Measurements from ENCODE around the gene ABLIM3. TPM values are rescaled to one million over a fixed set of nuclear protein-coding genes. Genes with fewer than 3 reads are reported as not detected.

Gene ABLIM3
- polyA plus RNA-seq, 2 donors: 17.1 to 56.2 TPM

GRCh38 chr5:149117970-149118369, 23.3 kb upstream of the ABLIM3 start:
- Histone ChIP-seq H3K27me3 (ENCODE audit: control insufficient read depth in 1 of 2, insufficient read depth in 2 of 2, low read length in 2 of 2) (no peaks in the 10 kb centered on the region), H3K27ac (ENCODE audit: low read depth in 2 of 2, low read length in 1 of 2) (no peak overlapping the region), H3K36me3 (ENCODE audit: control insufficient read depth in 2 of 2, insufficient read depth in 2 of 2, low read length in 1 of 2) (no peaks in the 10 kb centered on the region), H3K9me3 (ENCODE audit: control insufficient read depth in 2 of 2, insufficient read depth in 1 of 2, low read depth in 1 of 2, low read length in 1 of 2) (no peaks in the 10 kb centered on the region), H3K4me1 (ENCODE audit: control insufficient read depth in 2 of 2, insufficient read depth in 2 of 2, low read length in 1 of 2) (peaks cover 0 to 2% of the 10 kb centered on the region in 2 donors), H3K4me3 (ENCODE audit: low read depth in 1 of 2, low read length in 2 of 2) (no peak overlapping the region)
- 78 to 87% methylated on average over 1 of the region's 1 CpG for WGBS, 2 donors

GRCh38 chr5:149118463-149118862, 22.8 kb upstream of the ABLIM3 start:
- H3K9me3 ChIP-seq (ENCODE audit: control insufficient read depth in 2 of 2, insufficient read depth in 1 of 2, low read depth in 1 of 2, low read length in 1 of 2): peaks cover 0 to 2% of the 10 kb centered on the region in 2 donors
- peaks cover 0 to 2% of the 10 kb centered on the region in 2 donors for H3K4me1 ChIP-seq (ENCODE audit: control insufficient read depth in 2 of 2, insufficient read depth in 2 of 2, low read length in 1 of 2)
- H3K36me3 ChIP-seq (ENCODE audit: control insufficient read depth in 2 of 2, insufficient read depth in 2 of 2, low read length in 1 of 2): no peaks in the 10 kb centered on the region
- no peak overlapping the region for H3K4me3 ChIP-seq (ENCODE audit: low read depth in 1 of 2, low read length in 2 of 2)
- H3K27ac ChIP-seq (ENCODE audit: low read depth in 2 of 2, low read length in 1 of 2): no peak overlapping the region
- no peaks in the 10 kb centered on the region for H3K27me3 ChIP-seq (ENCODE audit: control insufficient read depth in 1 of 2, insufficient read depth in 2 of 2, low read length in 2 of 2)

GRCh38 chr5:149121145-149121544, 20.1 kb upstream of the ABLIM3 start:
- Histone ChIP-seq H3K27ac (ENCODE audit: low read depth in 2 of 2, low read length in 1 of 2) (no peak overlapping the region), H3K4me1 (ENCODE audit: control insufficient read depth in 2 of 2, insufficient read depth in 2 of 2, low read length in 1 of 2) (no peaks in the 10 kb centered on the region), H3K36me3 (ENCODE audit: control insufficient read depth in 2 of 2, insufficient read depth in 2 of 2, low read length in 1 of 2) (no peaks in the 10 kb centered on the region), H3K4me3 (ENCODE audit: low read depth in 1 of 2, low read length in 2 of 2) (no peak overlapping the region), H3K27me3 (ENCODE audit: control insufficient read depth in 1 of 2, insufficient read depth in 2 of 2, low read length in 2 of 2) (no peaks in the 10 kb centered on the region), H3K9me3 (ENCODE audit: control insufficient read depth in 2 of 2, insufficient read depth in 1 of 2, low read depth in 1 of 2, low read length in 1 of 2) (peaks cover 0 to 2% of the 10 kb centered on the region in 2 donors)
- WGBS, 2 donors: 60 to 61% methylated on average over 2 of the region's 2 CpGs

- WGBS, 2 donors: 66 to 67% methylated on average over 9 of the region's 9 CpGs
- Histone ChIP-seq H3K4me1 (ENCODE audit: control insufficient read depth in 2 of 2, insufficient read depth in 2 of 2, low read length in 1 of 2) (no peaks in the 10 kb centered on the region), H3K4me3 (ENCODE audit: low read depth in 1 of 2, low read length in 2 of 2) (no peak overlapping the region), H3K27me3 (ENCODE audit: control insufficient read depth in 1 of 2, insufficient read depth in 2 of 2, low read length in 2 of 2) (no peaks in the 10 kb centered on the region), H3K36me3 (ENCODE audit: control insufficient read depth in 2 of 2, insufficient read depth in 2 of 2, low read length in 1 of 2) (no peaks in the 10 kb centered on the region), H3K9me3 (ENCODE audit: control insufficient read depth in 2 of 2, insufficient read depth in 1 of 2, low read depth in 1 of 2, low read length in 1 of 2) (peaks cover 0 to 2% of the 10 kb centered on the region in 2 donors), H3K27ac (ENCODE audit: low read depth in 2 of 2, low read length in 1 of 2) (no peak overlapping the region)
These were observed 18.1 kb upstream of the ABLIM3 start for GRCh38 chr5:149123211-149123610.

- Histone ChIP-seq H3K27ac (ENCODE audit: low read depth in 2 of 2, low read length in 1 of 2) (no peak overlapping the region), H3K27me3 (ENCODE audit: control insufficient read depth in 1 of 2, insufficient read depth in 2 of 2, low read length in 2 of 2) (no peaks in the 10 kb centered on the region), H3K36me3 (ENCODE audit: control insufficient read depth in 2 of 2, insufficient read depth in 2 of 2, low read length in 1 of 2) (no peaks in the 10 kb centered on the region), H3K9me3 (ENCODE audit: control insufficient read depth in 2 of 2, insufficient read depth in 1 of 2, low read depth in 1 of 2, low read length in 1 of 2) (peaks cover 0 to 2% of the 10 kb centered on the region in 2 donors), H3K4me3 (ENCODE audit: low read depth in 1 of 2, low read length in 2 of 2) (no peak overlapping the region), H3K4me1 (ENCODE audit: control insufficient read depth in 2 of 2, insufficient read depth in 2 of 2, low read length in 1 of 2) (no peaks in the 10 kb centered on the region)
- 28 to 34% methylated on average over 12 of the region's 12 CpGs for WGBS, 2 donors
These were observed 15.9 kb upstream of the ABLIM3 start for GRCh38 chr5:149125386-149125891.

- Histone ChIP-seq H3K27me3 (ENCODE audit: control insufficient read depth in 1 of 2, insufficient read depth in 2 of 2, low read length in 2 of 2) (no peaks in the 10 kb centered on the region), H3K4me3 (ENCODE audit: low read depth in 1 of 2, low read length in 2 of 2) (no peak overlapping the region), H3K9me3 (ENCODE audit: control insufficient read depth in 2 of 2, insufficient read depth in 1 of 2, low read depth in 1 of 2, low read length in 1 of 2) (peaks cover 0 to 2% of the 10 kb centered on the region in 2 donors), H3K27ac (ENCODE audit: low read depth in 2 of 2, low read length in 1 of 2) (no peak overlapping the region), H3K4me1 (ENCODE audit: control insufficient read depth in 2 of 2, insufficient read depth in 2 of 2, low read length in 1 of 2) (no peaks in the 10 kb centered on the region), H3K36me3 (ENCODE audit: control insufficient read depth in 2 of 2, insufficient read depth in 2 of 2, low read length in 1 of 2) (no peaks in the 10 kb centered on the region)
- WGBS, 2 donors: 60 to 70% methylated on average over 6 of the region's 6 CpGs
These were observed 14.4 kb upstream of the ABLIM3 start for GRCh38 chr5:149126906-149127305.

- Histone ChIP-seq H3K27ac (ENCODE audit: low read depth in 2 of 2, low read length in 1 of 2) (no peak overlapping the region), H3K9me3 (ENCODE audit: control insufficient read depth in 2 of 2, insufficient read depth in 1 of 2, low read depth in 1 of 2, low read length in 1 of 2) (peaks cover 0 to 2% of the 10 kb centered on the region in 2 donors), H3K4me1 (ENCODE audit: control insufficient read depth in 2 of 2, insufficient read depth in 2 of 2, low read length in 1 of 2) (no peaks in the 10 kb centered on the region), H3K4me3 (ENCODE audit: low read depth in 1 of 2, low read length in 2 of 2) (no peak overlapping the region), H3K27me3 (ENCODE audit: control insufficient read depth in 1 of 2, insufficient read depth in 2 of 2, low read length in 2 of 2) (no peaks in the 10 kb centered on the region), H3K36me3 (ENCODE audit: control insufficient read depth in 2 of 2, insufficient read depth in 2 of 2, low read length in 1 of 2) (no peaks in the 10 kb centered on the region)
- 49 to 53% methylated on average over 3 of the region's 3 CpGs for WGBS, 2 donors
These were observed 13.8 kb upstream of the ABLIM3 start for GRCh38 chr5:149127394-149127955.

- WGBS, 2 donors: 57% methylated on average over 13 of the region's 13 CpGs
- H3K4me1 ChIP-seq (ENCODE audit: control insufficient read depth in 2 of 2, insufficient read depth in 2 of 2, low read length in 1 of 2): no peaks in the 10 kb centered on the region
- H3K4me3 ChIP-seq (ENCODE audit: low read depth in 1 of 2, low read length in 2 of 2): no peak overlapping the region
- H3K27ac ChIP-seq (ENCODE audit: low read depth in 2 of 2, low read length in 1 of 2): no peak overlapping the region
- peaks cover 0 to under 1% of the 10 kb centered on the region in 2 donors for H3K9me3 ChIP-seq (ENCODE audit: control insufficient read depth in 2 of 2, insufficient read depth in 1 of 2, low read depth in 1 of 2, low read length in 1 of 2)
- H3K36me3 ChIP-seq (ENCODE audit: control insufficient read depth in 2 of 2, insufficient read depth in 2 of 2, low read length in 1 of 2): no peaks in the 10 kb centered on the region
- H3K27me3 ChIP-seq (ENCODE audit: control insufficient read depth in 1 of 2, insufficient read depth in 2 of 2, low read length in 2 of 2): no peaks in the 10 kb centered on the region
These were observed 13.0 kb upstream of the ABLIM3 start for GRCh38 chr5:149128023-149128875.

GRCh38 chr5:149129181-149129580, 12.1 kb upstream of the ABLIM3 start:
- Histone ChIP-seq H3K27me3 (ENCODE audit: control insufficient read depth in 1 of 2, insufficient read depth in 2 of 2, low read length in 2 of 2) (no peaks in the 10 kb centered on the region), H3K4me3 (ENCODE audit: low read depth in 1 of 2, low read length in 2 of 2) (no peak overlapping the region), H3K4me1 (ENCODE audit: control insufficient read depth in 2 of 2, insufficient read depth in 2 of 2, low read length in 1 of 2) (peaks cover 0 to 1% of the 10 kb centered on the region in 2 donors), H3K27ac (ENCODE audit: low read depth in 2 of 2, low read length in 1 of 2) (no peak overlapping the region), H3K9me3 (ENCODE audit: control insufficient read depth in 2 of 2, insufficient read depth in 1 of 2, low read depth in 1 of 2, low read length in 1 of 2) (no peaks in the 10 kb centered on the region), H3K36me3 (ENCODE audit: control insufficient read depth in 2 of 2, insufficient read depth in 2 of 2, low read length in 1 of 2) (no peaks in the 10 kb centered on the region)
- 73% methylated on average over 1 of the region's 1 CpG for WGBS, 2 donors

Data from esophagus (tissue), 2 donors.